ENCODE data around the gene PRADC1.
"Not testable (repeated sequence)": the region's sequence is repeated elsewhere in the genome, so short reads cannot be mapped to it uniquely, and the experiment has no call there.

The PRADC1 gene

DNA sequence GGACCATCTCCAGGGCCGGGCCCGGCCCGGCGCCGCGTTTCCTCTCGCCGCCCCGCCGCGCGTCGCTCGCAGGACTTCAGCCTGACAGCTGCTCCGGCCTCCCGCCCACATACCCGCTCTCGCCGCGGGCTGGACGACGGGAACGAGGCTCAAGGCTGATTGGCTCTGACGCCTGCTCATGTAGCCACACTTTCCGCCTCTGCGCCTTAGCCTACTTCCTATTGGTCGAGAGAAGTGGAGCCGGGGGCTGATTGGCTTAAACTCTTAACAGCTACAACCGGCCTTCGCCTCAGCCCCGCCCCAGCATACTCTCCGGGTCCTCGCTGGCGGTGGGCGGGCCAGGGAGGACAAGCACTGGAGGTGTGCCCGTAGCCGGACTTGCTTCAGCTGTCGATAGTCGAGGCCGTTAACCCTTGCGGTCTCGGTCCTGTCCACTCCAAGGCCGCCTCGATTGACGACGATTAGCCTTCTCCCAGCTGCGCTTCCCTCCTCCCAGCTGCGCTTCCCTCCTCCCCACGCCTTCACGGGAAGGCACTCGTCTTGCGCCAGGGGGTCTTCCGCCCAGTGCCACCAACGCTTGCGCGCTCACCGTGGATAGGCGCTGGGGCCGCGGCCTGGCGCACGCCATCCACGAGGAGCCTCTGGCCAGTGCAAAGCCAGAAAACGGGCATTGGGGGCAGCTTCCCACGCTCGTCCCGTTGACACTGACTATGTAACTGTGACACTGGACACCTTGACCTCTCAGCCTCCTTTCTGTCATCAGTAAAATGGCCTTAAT, at the start of gene PRADC1:
TSS of gene PRADC1 (minus strand) at position 86 of the 778 bp plus-strand sequence. CDS start at position 7, 79 bp downstream.
- DNase-seq, result peak; percentile 83 to 94

DNA sequence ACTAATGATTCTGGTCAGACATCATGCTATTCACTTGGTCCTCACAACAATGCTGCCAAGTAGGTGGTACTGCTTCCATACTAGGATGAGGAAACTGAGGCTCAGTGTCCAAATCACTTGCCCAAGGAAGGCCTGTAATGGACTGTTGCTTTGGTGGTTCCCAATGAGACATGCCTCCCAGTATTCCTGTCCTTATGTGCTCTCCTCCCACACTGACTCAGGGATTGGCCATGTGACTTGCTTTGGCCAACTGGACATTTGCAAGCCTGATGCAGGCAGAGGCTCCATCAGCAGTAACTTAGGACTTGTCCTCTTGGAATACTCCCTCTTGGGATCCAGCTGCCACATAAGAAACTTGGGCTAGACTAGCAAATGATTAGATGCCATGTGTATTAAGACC, 48.2 kb upstream of the PRADC1 start:
- no peak for DNase-seq

DNA sequence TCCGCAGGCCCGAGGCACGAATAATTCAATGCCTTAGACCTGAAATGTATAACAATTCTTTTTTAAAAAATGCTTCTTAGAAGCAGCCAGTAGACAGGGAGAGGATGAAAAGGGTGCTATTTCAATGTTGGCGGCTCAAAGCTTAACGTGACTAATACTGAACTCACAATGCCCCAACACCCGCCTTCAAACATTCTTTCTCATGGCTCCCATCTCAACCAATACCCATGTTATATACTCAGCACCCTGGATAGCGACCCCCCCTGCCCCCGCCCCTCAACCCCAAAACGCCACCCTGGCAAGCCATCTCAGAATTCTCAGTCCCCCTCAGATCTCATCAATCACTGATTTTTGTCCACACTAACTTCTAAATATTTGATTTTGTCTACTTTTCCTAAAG, 46.8 kb upstream of the PRADC1 start:
- no peak for DNase-seq

DNA sequence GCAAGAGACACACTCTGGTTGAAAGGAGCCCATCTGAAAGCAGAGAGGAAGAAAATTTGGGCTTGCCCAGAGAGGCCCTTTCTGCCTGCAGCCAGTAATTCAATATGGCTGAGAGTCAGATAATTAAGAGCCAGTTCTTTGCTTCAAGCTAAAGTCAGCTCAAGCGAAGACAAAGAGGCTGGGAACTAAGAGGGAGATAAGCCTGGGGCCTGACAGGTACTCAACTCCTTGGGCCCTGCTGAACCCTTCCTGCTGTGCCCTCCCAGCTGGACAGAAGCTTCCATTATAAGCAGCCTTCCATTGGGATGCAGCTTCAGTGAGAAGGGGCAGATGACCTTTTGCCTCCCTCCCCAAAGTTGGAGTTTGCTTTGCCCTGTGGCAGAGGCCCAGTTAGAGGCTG, 39.2 kb upstream of the PRADC1 start:
- no peak for DNase-seq

DNA sequence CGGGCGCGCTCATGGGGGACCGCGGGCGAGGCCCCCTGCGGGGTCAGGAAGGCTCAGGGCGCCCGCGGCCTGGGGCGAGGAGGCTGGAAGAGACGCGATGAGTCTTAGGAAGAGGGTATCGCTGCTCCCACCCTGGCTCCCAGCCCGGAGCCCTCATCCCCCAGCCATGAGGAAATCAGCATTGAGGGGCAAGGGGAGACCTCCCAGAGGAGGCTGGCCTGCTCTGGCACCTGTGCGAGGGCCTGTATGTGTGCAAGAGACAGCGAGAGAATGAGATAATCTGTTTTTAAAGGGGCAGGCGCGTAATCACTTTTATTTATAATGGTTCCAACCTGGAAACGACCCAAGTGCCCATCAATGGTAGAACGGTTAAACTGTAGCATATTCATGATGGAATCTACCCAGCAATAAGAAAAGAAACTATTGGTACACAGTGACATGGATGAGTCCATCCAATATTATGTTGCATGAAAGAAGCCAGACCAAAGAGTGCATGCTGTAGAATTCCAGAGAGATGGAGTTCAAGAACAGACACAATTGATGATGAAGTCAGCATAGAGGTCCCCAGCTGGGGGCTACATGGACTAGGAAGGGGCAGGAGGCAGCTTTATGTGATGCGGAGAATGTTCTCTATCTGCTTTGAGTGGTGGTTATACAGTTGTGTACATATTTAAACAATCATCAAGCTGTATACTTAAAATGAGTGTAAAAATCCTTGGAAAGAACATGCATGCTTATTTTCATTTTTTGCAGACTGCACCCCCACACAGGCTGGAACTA, 36.8 kb upstream of the PRADC1 start:
- no peak for DNase-seq

DNA sequence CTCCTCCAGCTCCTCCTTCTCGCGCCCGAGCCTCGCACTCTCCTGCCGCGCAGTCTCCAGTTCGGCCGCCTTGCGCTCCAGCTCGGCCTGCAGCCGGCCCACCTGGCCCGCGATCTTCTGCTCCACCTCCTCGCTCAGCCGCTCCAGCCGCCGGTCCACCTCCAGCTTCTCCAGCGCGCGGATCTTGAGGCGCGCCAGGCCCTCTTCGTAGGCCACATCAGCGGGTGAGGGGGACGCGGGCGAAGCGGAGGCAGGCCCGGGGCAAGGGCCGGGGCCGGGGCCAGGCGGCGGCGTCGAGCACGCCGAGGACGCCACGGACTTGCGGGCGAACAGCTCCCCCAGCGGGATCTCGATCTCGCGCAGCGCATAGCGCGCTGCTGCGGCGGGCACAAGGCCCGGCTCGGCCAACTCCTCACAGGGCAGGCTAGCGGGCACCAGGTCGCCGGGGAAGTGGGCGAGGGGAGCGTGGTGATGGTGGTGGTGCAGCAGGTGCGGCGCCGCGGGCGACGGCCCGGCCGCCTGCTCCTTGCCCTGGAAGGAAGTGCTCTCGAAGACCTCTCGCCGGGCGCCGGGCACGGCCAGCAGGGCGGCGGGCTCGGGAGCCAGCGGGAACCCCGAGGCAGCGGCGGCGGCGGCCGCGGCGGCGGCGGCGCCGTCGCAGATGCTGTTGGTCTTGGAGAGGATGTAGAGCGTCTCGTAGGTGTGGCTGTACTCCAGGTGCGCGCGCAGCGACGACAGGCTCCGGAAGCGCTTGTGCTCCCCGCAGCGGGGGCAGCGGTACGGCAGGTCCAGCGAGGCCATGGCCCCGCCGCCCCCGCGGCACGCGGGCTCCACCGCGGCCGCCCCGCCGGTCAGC, 36.0 kb upstream of the PRADC1 start:
- peak; percentile 70 to 71 for DNase-seq

DNA sequence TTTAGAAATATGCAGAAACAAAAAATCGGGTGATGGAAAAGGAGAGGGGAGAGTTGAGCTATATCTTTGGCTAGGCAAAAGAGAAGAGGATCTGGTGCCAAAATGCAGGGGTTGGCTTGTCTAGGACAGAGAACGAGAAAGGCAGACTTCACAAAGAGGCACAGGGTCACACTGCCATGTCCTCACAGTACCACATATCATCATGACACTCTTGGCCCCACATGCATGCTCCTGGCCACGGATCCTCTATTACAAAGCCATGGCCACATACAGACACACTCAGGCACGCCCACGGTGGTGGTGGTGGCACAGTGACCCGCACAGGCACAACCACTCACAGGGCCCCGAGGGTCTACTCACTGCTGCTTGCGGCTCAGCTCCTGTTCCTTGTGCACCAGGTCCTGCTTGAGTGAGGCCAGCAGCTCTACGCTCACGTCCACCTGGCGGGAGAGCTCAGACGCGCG, 35.4 kb upstream of the PRADC1 start:
- DNase-seq, result no peak

DNA sequence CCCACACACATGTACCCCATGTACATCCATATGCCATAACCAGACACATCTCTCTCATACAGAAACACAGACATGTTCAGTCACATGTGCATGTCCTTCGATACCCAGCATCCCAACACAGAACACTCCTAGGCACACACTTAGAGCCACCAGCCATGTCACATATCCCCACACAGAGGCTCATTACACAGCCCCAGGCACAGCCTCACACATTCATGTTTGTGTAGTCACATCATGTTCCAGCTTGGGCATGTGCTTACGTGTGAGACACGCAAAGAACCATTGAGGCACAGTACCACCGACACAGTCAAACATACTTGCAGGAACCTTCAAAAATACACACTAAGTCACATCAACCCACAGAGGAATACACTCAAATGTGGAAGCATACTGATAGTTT, 34.0 kb upstream of the PRADC1 start:
- DNase-seq, result no peak

DNA sequence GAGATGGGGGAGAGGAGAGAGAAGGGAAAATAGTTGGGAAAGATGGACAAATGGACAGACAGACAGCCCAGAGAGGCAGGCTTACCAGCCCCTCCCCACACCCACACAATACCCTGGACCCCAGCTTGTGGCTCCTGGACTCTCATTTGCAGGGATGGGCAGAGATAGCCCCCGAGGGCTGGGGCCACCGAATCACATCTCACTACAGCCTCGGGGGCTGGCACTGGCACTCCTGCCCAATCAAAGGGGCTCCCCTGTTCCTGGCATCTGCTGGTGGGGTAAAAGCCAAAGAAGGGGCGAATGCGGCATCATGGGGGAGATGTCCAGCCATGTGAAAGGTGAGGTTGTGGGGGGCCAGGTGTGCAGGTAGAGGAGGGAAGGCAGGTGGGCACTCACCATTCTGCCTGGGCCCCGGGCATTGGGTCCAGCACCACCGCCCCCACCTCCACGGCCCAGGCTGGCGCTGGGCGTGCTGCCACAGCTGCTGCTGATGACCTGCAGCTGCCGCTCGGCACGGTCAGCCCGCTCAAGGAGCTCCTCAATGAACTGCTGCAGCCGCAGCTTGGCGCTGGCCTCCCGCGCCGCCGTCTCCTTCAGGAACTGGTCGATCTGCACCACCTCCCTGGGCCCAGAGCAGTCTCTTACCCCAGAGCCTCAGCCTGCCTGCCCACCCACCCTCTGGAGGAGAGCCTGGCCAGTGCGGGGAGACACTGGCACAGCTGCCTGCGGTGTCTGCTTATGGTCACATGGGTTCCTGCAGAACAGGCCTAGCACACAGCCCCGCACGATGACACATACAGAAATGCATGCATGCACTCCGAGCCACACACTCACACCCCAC, 33.2 kb upstream of the PRADC1 start:
- DNase-seq, result no peak

DNA sequence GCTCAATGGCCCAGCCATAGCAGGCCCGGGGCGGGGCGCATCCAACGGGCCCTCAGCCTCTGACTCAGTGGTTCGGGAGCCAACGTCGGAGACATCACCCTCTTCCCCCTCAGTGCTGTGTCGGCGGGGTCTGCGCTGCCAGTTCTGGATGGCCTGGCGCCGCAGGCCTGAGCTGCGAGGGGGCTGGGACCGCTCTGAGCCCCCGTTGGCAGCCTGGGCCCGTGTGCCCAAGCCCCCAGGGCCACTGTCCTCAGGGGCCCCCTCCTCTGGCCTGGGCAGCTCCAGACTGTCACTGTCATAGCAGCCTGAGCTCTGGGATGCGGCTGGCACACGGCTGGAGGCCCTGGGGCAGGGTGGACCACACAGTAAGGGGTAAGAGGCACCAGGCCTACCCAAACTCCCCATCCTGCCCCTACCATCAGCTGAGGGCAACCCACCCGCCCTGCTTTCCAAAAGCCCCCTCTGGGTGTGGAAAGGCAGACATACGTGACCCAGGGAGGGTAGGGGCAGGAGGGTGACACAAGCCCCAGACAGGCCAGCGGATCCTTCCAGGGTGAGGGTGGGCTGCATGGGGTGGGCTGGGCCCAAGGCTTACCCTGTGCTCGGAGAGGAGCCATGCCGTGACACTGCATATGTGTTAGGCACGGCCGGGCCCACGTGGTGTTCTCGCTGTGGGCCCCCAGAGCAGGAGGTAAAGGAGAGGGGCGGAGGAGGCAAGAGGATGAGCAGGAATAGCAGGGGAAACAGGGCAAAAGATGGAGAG, 32.4 kb upstream of the PRADC1 start:
- no peak for DNase-seq

DNA sequence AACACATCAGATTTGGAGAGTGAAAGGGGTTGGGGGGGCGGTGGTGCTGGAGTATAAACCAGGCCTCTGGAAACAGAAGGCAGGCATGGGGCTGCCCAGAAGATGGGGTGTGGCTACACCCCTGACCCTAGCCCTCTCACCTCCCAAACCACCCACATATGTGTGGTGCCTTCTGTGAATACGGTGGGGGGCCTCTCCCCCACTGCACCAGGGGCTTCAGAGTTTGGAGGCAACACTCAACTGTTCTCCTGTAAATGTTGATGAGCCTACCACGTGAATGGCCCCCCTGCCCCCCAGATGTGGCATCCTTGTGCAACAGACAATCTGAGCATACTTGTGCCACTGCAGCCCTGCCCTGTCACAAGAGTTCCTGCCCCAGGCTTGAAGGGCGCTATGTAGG, 31.7 kb upstream of the PRADC1 start:
- DNase-seq, result no peak

DNA sequence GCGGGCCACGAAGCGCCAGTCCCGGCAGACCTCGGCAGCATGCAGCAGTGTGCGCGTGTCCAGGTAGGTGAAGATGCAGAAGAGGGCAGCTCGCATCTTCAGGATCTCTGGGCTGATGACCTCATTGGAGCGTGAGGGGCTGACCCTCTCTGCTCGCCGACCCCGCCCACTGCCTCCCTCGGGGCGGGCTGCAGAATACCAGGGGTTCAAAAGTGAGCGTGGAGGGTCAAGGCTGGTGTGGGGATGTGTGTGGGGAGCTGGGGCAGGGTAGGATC, 31.2 kb upstream of the PRADC1 start:
- DNase-seq, result no peak

DNA sequence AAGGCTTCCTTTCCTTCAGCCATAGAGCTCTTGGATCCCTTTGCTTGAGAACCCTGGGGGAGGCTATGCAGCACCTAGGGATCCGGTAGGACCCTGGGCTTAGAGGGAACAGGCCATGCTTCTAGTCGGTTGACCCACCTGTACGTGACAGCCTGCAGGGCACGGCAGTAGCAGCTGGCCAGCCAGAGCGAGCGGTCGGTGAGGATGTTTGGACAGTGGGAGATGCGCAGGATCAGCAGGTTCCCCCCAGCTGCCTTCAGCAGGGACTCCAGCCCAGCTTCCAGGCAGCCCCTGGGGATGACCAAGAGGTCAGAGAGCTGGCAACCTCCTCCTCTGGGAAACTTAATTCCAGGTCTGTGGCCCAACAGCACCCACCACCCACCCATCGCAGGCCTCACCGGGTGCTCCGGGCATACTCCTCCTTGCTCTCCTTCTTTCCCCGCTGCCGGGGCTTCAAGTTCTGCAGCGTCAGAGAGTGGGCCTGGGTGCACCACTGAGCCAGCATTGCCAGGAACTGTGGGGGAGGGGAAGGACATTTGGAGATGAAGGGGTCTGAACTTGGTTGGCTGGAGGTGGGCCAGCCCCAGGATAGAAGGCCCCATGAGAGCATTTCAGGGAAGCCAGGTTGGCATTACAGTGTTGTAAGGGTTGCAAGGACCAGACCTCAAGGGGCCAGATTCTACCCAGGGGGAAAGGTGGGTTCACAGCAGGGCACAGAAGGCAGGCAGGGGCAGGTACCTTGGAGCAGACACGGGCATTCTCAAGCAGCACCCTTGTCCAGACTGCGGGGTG, 30.7 kb upstream of the PRADC1 start:
- no peak for DNase-seq

DNA sequence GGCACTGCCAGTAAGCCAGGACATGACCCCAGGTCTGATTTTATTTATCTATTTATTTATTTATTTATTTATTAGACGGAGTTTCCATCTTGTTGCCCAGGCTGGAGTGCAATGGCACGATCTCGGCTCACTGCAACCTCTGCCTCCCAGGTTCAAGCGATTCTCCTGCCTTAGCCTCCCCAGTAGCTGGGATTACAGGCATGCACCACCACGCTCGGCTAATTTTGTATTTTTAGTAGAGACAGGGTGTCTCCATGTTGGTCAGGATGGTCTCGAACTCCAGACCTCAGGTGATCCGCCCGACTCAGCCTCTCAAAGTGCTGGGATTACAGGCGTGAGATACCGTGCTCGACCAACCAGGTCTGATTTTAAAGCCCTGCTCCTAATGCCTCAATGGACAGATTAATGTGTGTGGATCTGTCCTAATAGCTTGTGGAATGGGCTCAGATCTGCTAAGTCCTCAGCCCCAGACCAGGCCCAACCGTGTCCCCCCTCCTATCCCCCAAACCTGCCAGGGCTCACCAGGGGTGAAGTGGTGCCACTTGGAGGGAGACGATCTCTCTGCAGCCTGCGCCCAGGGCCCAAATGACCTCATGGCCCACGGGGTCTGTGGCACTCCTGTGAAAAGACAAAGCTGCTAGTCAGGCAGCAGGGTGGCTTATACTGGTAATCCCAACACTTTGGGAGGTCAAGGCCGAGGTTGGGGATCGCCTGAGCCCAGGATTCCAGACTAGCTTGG, 29.8 kb upstream of the PRADC1 start:
- DNase-seq, result not testable (repeated sequence)

DNA sequence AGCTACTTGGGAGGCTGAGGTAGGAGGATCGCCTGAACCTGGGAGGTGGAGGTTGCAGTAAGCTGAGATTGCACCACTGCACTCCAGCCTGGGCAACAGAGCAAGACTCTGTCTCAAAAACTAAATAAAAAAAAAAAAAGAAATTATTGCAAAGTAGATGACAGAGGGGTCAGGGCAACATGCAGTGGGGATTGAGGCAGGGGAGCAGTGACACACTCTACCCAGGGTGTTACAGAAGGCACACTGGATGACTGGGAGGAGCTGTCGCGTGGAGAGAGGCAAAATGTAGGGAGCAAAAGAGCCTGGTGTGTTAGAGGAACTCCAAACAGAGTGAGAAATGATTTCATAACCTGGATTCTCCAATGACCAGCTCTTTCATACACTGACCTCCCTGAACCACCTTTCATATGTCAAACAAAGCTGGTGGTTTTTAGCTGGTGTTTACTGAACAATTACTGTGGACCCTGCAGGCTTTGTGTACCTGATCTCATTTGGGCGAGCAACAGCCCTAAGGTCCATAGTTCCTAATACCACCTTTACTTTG, 29.1 kb upstream of the PRADC1 start:
- DNase-seq, result no peak

DNA sequence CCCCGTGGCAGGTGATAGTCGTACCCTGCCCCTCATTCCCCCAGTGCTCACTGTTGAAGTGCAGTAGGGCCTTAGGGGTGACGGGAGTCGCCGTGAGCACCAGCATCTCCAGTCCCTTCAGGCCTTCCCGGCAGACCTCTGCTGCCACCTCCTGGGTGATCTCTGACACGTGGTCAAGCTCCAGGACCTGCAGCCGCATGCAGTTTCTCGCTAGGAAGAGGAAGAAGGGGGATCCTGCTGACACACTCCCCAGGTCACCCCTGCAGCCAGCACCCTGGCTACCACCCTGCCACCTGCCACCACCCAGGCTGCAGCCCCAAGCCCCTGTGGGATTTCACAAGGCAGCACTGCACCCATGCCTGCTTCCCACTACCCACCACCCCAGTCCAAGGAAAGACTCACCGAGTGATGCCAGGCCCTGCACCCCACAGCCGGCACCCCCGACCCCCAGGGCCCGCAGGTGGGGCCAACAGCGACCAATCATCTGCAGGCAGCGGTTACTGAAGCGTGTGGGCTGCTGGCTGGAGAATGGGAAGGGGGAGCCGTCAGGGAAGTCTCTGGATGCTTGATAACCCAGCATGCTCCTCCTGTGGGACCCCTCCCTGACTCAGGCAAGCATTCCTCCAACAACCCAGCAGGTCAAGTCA, 27.4 kb upstream of the PRADC1 start:
- DNase-seq, result no peak

DNA sequence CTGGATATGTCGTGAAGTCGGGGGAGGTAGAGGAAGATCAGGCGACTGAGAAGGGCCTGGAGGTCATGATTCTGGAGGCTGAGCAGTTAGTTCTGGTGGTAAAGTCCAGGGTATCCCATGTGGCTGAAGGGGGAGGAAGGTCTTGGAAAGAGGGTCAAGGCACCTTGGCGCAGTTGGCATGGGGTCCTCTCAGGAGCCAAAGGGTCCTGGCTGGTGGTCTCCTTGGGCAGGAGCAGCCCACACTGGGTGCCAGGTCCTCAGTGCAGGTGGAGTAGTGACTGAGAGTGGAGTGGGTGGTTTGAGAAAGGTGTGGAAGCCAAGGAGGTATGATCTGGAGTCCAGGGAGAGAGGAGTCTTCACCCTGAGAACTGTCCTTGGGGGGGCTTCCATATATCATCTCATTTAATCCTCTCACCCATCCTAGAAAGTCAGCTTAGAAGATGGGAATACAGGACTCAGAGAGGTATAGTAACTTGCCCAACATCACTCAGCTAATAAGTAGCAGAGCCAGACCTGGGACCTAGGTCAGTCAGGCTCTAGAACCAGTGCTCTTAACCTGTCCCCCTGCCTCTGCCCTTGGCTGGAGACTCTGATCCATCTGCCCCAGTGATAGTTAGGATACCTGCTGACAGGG, 26.8 kb upstream of the PRADC1 start:
- DNase-seq, result no peak

DNA sequence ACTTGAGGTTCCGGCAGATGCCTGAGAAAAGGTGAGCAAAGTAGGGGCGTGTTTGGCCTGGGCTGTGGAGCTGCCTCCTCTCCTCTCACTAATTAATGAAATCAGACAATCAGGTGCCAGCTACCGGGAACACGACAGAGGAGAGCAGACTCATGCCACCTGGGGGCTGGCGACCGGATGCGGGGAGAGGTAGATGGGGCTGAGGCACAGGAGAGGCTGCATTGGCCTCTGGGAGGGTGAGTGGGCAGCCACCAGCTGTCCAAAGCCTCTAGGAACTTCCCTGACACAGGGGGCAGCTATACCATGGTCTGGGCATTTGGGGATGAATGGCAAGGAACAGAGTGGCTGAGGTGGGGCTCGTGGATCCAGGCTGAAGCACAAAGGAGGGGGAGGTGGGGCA, 26.2 kb upstream of the PRADC1 start:
- no peak for DNase-seq

DNA sequence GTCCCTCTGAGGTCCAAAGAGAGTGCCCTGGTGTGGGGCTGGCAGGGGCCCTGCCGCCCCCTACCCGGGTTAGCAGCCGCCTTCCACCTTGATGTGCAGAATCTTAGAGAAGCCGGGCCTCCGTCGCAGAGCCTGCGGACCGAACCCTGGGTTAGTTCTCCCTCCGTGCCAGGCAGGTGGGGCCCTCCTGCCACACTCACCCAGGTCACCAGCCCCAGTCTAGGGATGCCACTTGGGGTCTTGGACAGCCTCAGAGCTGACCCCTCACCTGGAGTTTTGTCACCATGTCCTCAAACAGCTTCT, 25.8 kb upstream of the PRADC1 start:
- no peak for DNase-seq
